ENCODE measurements around the gene TXNDC9.
"Not testable (repeated sequence)": the region's sequence is repeated elsewhere in the genome, so short reads cannot be mapped to it uniquely, and the experiment has no call there.

The TXNDC9 gene

GRCh38 chr2:99325384-99325783, 10.7 kb downstream of the TXNDC9 start:
- no peak for DNase-seq (ENCODE audit: low spot score)

GRCh38 chr2:99317873-99318200, 18.3 kb downstream of the TXNDC9 start:
- DNase-seq (ENCODE audit: low spot score) = not testable (repeated sequence)

GRCh38 chr2:99317161-99317872, 18.8 kb downstream of the TXNDC9 start:
- DNase-seq (ENCODE audit: low spot score) = no peak

DNA sequence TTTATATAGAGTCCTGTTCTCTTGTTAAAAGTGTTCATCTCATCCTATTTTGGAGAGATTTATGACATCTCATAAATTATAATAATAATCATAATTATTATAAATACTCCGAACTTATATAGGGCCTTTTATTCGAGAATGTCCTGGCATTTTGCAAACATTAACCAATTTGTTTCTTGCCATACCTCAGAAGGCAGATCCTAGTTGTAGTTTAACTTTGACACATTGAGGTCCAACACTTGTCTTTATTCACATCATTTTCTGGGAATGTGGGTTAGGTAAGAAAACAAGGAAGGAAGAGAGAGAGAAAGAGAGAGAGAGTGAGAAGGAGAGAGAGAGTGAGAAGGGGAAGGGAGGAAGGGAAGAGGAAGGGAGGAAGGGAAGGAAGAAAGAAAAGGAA, 35.0 kb downstream of the TXNDC9 start, which contains the start of gene LYG1:
TSS of gene LYG1 (minus strand) at position 101 of the 400 bp plus-strand sequence. CDS start 5,527 bp downstream, outside the sequence.
- DNase-seq (ENCODE audit: low spot score) = not testable (repeated sequence)

- DNase-seq (ENCODE audit: low spot score) = no peak
These were observed 36.6 kb downstream of the TXNDC9 start for GRCh38 chr2:99299580-99299979.

- DNase-seq (ENCODE audit: low spot score) = peak; percentile 2
These were observed 38.1 kb downstream of the TXNDC9 start for GRCh38 chr2:99297994-99298393.

DNA sequence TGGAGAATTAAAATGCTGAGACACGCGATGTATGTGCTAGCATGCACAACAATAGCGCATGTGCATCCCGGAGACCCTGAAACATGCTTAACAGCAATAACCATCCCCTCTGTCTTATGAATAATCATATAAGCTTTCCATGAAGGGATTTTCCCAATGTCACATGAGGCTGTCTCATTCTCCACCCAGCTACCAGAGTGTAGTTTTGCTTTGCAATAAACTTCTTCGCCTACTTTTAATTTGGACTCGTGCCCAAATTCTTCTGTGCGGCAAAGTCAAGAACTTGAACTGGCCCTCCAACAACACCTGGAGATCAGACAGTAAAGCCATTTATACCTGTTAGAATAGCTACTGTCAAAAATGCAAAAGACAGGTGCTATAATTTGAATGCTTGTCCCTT, 50.6 kb downstream of the TXNDC9 start:
- DNase-seq (ENCODE audit: low spot score) = no peak

GRCh38 chr2:99279969-99280695, 56.0 kb downstream of the TXNDC9 start:
- no peak for DNase-seq (ENCODE audit: low spot score)

DNA sequence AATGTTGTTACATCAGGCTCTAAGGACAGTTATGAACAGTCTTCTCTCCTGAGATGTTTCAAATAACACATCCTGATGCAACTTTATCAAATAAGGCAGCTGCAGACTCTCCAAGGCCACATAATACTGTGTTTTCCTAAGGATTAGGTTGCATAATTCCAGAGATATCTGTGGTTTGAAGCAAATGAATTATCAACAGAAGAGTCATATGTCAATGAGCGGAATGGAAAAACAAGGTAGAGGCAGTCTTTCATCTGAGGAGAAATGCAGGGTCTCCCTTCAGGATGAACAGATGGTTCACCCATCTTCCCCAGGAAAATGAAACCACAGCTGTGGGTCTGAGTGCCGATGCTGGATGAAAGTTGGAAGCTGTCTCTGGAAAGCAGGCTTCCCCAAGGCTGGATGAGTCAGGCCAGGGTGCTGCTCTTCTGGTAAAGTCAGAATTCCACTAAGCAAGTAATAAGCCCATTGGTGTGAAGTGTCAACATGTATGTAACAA, 57.3 kb downstream of the TXNDC9 start:
- DNase-seq (ENCODE audit: low spot score) = no peak

- DNase-seq (ENCODE audit: low spot score) = not testable (repeated sequence)
These were observed 57.9 kb downstream of the TXNDC9 start for GRCh38 chr2:99278195-99278765.

DNA sequence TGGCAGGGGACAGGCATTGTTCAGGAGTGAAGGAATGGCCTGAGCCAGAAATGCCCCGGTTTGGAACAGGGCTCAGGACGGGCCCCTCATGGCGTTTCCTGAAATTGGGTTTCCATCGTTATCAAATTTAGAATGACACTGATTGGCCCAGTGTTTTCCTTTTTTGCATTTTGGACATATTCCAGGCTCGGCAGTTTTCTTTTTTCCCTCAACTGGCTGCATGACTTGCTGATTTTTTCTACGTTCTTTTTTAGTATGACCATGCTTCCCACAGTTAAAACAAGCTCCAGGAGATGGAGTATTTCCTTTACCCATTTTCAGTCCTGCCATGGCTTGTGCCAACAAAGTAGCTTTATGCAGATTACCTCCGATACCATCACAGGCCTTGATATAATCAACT, 60.3 kb downstream of the TXNDC9 start:
- DNase-seq (ENCODE audit: low spot score) = no peak
